NCI-H526 treated with DMSO at 0.1 percent for 48 hours (cell line): Measurements from ENCODE around the gene SF3B1.
A peak's percentile ranks its signal among the peaks of the same experiment; 100 is the strongest.
"Not testable (repeated sequence)": the region's sequence is repeated elsewhere in the genome, so short reads cannot be mapped to it uniquely, and the experiment has no call there.

Source experiments
- DNase-seq: peaks from one replicate; lab custom pipeline; 2025; lab: John Stamatoyannopoulos, UW

The SF3B1 gene

DNA sequence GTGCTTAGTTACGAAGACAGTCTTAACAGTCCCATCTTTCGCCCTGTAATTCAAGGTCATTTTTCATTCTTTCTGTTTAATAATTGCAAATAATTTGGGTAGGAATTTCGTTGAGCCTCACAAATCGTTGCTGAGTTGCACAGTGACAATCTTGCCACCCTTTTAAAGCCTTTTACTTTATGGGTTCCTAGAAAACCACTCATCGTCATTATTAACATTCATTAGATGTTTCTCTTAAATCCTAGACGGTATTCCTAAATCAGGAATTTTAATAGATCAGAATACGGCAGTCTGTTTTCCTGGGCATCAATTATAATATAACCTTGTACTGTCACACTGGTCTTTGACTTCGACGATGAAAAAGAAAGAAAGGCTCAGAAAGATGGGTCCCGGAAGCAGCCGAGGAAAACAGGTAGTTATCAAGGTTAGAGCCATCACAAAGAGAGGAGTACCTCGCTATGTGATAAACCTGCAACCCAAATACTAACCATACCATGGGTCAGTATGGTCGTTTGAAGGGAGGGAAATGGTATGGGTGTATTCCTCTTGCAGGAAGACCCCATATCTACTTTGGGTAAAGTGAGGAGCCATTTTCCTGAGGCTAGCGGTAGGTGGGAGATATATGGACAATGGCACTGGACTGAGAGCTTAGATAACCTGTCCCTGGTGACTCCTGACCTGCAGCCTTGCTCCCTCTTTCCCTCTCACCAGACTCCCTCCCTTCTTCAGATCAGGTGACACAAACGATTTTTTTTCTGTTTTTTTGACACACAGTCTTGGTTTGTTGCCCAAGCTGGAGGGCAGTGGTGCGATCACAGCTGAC, 981 bp upstream of the SF3B1 start:
- no peak for DNase-seq

DNA sequence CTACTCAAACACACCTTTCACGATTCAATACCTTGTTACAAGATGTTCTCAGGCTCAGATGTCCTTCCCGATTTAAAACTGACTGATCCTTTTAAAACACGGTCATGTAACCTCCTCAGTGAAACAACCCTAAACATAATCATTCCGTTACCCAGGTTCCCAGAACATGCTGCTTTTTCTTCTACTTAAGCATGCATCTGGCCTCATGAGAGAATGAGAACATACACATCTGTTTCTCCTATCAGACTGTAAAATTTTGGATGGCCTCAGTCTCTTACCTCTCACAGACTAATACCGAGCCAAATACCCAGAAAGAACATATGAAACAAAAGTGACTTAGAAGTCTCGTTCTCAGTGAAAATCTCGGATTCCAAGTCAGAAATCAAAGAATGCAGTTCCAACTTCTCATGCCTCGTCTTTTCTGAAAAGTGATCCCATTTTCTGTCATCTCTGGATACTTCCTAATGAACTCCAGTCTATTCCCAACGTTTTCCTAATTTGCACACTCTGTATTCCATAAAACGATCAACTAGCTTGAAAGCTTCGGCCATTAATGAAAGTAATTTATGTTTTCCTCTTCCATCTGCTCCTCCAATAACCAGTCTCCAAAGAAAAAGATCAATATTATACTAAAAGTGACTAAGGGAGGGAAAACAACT, 919 bp downstream of the SF3B1 start:
- no peak for DNase-seq

DNA sequence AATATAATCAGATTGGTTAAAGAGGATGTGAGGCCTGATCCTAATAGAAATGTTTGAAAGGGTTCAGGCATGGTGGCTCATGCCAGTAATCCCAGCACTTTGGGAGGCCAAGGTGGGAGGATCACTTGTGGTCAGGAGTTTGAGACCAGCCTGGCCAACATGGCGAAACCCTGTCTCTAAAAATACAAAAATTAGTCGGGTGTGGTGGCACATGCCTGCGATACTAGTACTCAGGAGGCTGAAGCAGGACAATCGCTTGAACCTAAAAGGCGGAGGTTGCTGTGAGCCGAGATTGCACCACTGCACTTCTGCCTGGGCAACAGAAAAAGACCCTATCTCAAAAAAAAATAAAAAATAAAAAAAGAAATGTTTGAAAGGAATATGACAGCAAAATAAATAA, 2.3 kb downstream of the SF3B1 start:
- DNase-seq: not testable (repeated sequence)

DNA sequence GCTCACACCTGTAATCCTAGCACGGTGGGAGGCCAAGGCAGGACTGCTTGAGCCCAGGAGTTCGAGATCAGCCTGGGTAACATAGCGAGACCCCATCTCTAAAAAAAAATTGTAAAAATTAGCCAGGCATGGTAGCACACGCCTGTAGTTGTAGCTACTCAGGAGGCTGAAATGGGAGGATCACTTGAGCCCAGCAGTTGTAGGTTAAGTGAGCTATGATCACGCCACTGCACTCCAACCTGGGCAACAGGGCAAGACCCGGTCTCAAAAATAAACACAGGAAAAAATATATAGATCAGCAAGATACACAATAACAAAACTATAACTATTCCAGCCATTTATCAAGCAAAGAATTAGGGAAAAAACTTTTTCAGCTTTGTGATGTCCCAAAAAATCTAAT, 3.0 kb downstream of the SF3B1 start:
- DNase-seq: no peak

DNA sequence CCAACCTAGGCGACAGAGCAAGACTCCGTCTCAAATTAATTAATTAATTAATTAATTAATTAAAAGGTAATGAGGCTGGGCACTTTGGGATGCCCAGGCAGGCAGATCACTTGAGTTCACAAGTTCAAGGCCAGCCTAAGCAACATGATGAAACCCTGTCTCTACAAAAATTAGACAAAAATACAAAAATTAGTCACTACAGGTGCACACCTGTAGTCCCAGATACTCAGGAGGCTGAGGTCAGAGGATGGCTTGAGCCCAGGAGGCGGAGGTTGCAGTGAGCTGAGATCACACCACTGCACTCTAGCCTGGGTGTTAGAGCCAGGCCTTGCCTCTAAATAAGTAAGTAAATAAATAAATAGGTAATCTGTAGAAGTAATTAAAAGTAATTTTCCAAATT, 6.8 kb downstream of the SF3B1 start:
- no peak for DNase-seq

DNA sequence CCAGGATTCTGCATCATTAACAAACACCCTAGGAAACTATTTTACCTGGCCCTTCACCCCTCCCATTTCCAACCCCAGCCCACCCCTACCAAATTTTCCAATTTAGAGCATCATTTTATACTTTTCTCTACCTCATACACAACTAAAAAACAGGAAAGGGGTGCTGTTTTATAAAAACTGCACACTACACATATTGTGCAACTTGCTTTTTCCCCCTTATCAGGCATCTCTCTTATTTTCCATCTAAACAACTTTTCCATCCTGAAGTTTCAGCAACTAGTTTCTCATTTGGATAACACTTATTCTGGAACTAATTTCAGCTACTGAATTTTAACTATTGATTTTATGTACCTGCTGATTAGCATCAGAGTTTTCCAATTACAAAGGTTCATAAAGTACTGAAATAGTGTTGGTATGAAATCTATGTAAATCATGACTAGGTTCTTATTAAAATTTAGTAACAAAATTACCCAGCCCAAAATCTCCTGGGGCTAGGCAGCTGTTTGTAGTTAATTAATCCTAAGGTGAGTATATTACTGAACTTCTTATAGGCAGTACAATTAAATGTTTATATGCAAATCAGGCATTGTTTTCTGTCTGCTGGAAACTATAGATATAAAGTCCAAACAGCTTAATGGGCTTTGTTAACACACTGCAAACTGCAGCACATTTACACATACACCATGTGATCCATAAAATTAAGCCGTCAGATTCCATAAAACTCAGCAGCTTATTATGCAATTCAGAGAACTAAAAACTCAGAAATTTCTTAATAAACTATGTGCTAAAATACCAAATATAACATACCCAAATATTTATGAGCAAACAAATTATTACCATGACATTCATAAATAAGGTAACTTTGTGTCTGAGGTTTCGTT, 7.9 kb downstream of the SF3B1 start:
- DNase-seq: no peak

DNA sequence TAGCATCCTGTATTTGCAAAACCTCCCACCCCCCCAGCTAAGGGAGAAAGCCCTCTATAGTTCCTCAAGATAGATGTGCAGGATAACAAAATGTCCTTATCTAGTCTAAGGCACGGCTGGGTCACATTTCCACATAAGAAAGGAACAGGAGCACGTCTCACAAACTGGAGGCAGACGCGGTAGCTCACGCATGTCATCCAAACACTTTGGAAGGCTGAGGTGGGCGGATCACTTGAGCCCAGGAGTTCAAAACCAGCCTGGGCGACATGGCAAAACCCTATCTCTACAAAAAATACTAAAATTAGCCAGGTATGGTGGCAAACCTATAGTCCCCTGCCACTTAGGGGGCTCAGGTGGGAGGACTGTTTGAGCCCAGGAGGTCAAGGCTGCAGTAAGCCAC, 9.3 kb downstream of the SF3B1 start:
- no peak for DNase-seq

DNA sequence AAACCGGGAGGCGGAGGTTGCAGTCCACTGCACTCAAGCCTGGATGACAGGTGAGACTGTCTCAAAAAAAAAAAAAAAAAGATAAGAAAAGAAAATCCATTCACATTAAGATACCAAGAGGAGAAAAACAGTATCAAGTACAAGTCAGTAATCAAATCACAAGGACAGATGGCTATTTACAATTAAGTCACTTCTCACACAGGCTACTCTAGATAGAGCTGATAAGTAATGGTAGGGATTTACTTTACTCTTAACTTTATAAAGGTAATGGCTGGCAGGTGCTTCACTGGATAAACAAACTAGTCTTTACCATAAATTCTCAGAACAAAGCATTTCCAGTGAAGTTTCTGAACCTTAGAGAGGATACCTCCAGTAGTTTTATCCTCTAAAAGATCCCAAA, 11.5 kb downstream of the SF3B1 start:
- DNase-seq: no peak

DNA sequence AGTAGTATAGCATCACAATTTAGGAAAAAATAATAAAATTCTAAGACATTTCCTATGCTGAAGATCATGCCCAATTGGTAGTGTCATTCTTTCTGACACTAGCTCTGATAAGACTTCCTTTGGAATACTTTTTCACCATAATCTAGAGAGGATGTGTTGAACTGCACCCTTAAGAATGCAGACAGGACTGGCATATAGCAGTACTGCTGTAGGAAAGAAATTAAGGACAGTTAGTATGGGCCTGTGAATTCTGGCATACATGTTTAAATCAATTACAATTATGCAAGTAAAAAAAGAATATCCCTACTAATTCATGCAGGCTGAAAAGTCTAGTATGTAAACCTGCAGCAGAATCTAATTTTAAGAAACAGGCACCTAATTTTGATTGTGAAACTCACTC, 15.4 kb downstream of the SF3B1 start:
- no peak for DNase-seq

DNA sequence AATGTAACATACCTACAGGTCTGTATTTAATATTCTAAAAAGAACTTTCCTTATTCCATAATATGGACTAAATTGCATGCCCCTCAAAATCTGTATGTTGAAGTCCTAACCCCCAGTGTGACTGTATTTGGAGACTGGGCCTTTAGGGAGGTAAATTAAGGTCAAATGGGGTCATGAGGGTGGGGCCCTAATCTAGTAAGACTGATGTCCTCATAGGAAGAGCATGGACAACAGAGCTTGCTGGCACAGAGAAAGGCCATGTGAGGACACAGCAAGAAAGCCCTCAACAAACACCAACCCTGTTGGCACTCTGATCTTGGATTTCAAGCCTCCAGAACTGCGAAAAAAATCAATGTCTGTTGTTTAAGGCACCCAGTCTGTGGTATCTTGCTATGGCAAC, 18.6 kb downstream of the SF3B1 start:
- no peak for DNase-seq

DNA sequence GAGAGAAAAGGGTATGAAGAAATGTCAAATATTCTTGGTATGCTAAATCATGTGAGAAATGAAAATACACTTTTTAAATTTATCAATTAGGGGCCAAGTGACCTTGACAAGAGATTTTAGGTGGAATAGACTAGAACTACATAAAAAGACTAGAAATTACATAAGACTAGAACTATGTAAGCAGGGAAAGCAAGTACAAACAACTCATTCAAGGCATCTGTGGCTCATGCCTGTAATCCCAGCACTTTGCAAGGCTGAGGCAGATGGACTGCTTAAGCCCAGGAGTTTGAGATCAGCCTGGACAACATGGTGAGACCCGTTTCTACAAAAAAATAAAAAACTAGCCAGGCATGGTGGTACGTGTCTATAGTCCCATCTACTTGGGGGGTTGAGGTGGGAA, 20.3 kb downstream of the SF3B1 start:
- DNase-seq: no peak

DNA sequence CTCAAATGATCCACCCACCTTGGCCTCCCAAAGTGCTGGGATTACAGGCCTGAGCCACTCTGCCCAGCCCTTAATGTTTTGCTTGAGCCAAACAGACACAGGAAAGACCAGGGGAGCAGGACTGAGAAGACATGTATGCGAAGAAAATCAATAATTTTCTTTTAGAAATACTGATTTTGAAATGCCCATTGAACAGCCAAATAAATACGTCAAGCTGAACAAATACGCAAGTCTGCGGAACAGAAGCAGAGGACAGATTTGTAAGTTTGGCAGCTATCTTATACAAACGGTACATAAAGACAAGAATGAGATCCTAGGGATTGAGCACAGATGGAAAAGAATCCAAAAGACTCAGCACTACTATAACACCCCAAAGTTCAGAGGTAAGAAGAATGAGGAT, 20.8 kb downstream of the SF3B1 start:
- no peak for DNase-seq

DNA sequence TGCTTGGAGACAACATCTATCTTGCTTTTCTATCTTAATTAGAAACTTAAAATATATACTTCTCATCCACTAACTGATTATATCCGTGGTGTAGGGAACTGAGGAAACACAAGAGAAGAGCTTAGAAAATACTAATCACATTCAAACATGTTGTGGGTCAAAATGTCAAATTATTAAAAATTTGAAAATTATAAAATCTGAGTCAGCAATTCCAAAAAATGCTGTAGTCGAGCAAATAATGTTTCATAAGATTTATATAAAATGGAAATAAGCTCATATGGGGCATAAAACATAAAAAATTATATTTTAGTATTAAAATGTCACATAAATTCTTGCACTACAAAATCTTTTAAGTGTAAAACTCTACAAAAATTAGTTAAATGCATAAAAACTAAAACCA, 29.2 kb downstream of the SF3B1 start:
- no peak for DNase-seq

DNA sequence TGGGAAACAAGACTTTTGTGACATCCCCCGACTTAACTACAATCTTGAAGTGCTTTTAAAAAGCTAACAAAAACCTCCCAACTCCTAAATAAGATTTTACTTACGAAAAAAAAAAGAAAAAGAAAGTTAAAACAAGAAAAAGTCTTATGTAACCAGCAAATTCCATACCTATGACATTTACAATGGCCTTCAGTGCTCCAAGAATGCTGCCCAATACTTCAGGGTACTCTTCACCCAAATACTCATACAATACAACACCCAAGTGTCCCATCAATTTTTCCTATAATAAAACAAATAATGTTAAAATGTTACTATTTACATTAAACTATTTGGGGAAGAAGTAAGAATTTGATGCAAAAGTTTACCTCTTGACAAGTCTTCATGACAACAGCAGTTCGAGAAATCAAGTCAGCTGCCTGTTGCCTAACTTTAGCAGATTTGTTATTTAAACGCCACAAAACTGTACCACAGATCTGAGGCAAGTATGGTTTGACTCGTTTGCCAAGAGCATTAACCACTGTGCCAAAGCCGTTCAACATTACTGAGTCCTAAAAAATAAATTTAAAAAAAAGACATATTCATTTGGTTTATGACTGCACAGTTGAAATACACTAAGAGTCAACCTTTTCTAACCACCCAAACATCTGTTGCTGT, 34.8 kb downstream of the SF3B1 start:
- DNase-seq: no peak

DNA sequence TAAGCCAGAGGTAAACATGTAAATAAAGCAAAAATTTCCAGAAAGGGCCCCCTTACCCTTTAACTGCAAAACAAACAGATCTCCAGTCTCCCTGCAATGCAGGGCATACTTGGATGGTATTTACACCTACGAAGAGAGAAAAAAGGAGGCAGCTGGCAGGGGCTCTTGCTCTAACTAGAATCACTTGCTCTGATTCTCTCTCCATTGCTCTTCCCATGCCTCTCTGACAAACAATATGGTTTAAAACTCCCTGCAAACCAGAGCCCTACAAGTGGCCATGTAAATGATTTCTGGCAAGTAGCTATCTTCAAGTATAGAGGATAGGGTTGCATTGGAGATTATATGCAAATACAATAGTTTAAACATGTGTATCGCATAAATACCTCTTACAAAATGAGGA, 35.9 kb downstream of the SF3B1 start:
- peak; percentile 60 for DNase-seq

DNA sequence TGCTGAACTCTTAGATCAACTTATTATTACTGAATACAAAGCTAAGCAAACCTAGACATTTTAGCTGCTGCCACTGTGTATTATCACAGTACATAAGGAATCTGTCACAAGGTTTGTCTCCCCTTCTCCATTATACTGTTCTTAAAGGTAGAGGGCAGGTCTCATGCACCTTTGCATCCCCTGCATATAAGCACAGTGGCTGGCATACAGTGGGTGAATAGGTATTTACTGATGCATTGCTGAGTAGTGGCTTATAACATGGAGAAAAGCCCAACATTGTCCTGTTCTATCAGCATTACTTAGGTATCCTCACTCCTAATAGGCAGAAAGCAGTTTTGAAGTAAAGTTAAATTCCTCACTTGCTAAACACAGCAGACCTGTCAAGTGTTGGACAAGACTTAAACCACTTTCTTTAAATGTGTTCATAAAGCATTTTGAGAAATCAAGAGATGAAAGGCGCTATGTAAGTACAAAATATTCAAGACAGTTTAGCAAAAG, 43.6 kb downstream of the SF3B1 start:
- DNase-seq: no peak

DNA sequence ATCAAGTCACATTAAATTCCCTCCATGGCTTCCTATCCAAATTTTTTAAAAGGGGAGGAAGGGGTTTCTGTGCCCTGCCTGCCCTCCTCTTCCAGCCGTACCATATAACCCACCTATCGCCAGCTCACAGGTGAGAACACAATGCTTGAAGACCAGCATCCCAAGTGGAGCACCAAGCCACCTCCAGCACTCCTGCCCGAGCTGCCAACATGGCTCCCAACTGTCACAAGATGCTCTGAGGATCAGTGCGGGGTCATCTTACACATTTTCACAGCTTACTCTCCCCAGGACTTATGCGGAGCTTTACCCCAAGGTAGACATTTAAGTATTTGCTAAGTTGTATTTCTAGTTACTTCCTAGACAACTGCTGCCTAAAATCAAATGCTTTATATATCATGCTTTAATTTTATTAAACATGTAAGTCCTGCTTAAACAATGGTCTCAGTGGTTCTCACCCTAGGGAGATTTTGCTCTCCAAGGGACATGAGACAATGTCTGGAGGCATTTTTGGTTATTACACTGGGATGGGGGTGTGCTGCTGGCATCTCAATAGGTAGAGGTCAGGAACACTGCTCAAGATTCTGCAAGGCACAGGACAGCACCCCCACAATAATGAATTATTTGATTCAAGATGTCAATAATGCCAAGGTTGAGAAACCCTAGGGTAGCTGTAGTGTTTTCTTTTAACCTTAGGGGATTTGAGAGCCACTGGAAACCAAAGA, 45.8 kb downstream of the SF3B1 start:
- no peak for DNase-seq

DNA sequence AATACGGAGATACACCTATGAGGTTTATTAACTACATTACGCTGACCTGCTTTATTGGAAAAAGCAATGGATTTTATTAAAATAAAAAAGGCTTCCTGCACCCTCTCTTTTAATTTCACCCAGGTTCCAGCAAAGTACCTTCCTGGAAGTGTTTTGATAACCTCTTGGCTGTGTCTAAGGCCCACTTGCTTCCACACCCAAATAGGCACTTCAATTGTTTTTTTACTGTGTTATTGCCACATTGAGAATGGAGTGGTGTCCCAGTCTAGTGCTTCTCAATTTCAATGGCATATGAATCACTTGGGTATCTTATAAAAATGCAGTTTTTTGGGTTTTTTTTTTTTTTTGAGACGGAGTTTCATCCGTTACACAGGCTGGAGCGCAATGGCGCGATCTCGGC, 47.6 kb downstream of the SF3B1 start:
- no peak for DNase-seq

DNA sequence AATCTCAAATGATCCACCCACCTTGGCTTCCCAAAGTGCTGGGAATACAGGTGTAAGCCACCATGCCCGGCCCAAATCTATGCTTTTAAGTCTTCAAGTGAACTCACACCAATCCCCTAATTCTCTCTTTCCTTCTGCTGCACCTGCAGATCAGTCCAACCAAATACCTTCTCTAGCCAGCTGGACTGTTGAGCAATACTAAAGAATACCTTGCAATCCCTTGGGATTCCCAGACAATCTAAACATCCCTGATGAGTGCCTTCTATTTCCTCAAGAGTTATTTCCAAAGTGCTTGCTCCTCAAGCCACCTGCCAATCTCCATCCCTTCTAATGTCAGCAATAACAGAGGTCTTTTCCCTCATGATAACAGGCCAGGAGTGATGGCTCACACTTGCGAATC, 48.6 kb downstream of the SF3B1 start:
- no peak for DNase-seq

DNA sequence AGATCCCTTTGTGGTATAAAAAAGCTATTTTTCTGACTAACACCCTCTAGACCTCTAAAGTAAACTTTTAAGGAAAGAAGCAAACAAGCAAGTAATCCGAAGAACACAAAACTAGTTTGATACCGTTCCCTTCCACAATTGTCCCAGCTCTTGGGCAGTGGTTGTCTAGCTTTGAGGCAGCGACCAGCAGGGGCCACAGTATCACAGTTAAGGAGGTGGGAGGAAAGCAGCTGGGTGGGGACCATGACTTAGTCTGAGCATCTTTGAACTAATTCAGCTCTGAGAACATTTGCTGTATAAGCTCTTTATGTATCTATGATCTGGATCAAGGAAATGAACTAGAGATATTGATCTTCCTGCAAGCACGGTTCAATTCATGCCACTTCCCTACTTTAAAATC, 51.0 kb downstream of the SF3B1 start:
- no peak for DNase-seq

DNA sequence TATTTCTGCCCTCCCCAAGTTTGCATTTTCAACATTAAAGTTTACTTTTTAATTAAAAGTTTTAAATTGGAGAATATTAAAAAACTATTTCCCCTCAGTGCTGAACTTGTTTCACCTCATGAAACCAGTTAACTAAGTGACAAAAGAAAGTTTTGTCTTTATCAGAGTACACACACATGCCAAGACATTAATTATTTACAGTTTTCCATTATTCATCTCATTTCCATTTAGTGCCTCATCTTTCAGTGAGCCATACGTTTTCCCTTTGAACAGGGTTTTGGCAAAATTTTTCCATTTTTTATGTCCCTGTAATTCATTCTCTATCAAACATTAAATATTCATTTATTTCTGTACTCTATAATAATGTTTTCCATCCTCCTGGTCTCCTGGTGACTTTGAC, 53.2 kb downstream of the SF3B1 start:
- no peak for DNase-seq
